Right renal cortex interstitium (tissue), 3 donors: ENCODE data around the gene ENO4. TPM values are rescaled to one million over a fixed set of nuclear protein-coding genes. Genes with fewer than 3 reads are reported as not detected.

Experiments
- DNase-seq, 3 donors: peaks; one replicate each; pipeline ENCODE4 v3.0.0-alpha.2; 2013; ENCODE audit warnings: low read depth in 3 of 3, low spot score in 2 of 3
- polyA plus RNA-seq, 3 donors: library from polyadenylated mRNA; unstranded; fragments of 120-200 nt; gene quantifications; one replicate each; pipeline ENCODE4 v1.2.1, GENCODE V29; 2013; ENCODE audit not compliant: insufficient read length in 3 of 3

ENO4 gene
- polyA plus RNA-seq, 3 donors: 2.8 to 3.7 (median 3.2) TPM

- no peak for DNase-seq
These were observed 16.8 kb downstream of the ENO4 start for GRCh38 chr10:116866066-116866465.

- DNase-seq: no peak
These were observed 17.8 kb downstream of the ENO4 start for GRCh38 chr10:116866987-116867595.

- no peak for DNase-seq
These were observed 18.9 kb downstream of the ENO4 start for GRCh38 chr10:116868198-116868676.

GRCh38 chr10:116868722-116869121, 19.4 kb downstream of the ENO4 start:
- DNase-seq: no peak

GRCh38 chr10:116870949-116871348, 21.6 kb downstream of the ENO4 start:
- DNase-seq: no peak

- DNase-seq: no peak
These were observed 23.8 kb downstream of the ENO4 start for GRCh38 chr10:116873134-116873533.

GRCh38 chr10:116875897-116876296, 26.6 kb downstream of the ENO4 start:
- DNase-seq: no peak

GRCh38 chr10:116877391-116877790, 28.1 kb downstream of the ENO4 start:
- DNase-seq: no peak

GRCh38 chr10:116878123-116878522, 28.8 kb downstream of the ENO4 start:
- no peak for DNase-seq

GRCh38 chr10:116879817-116880216, 30.5 kb downstream of the ENO4 start:
- DNase-seq: no peak

- no peak for DNase-seq
These were observed 31.6 kb downstream of the ENO4 start for GRCh38 chr10:116880716-116881482.

- no peak for DNase-seq
These were observed 33.3 kb downstream of the ENO4 start for GRCh38 chr10:116882639-116883038.

- DNase-seq: no peak
These were observed 37.5 kb downstream of the ENO4 start for GRCh38 chr10:116886772-116887171.

GRCh38 chr10:116888380-116889055, 39.2 kb downstream of the ENO4 start:
- DNase-seq: no peak

GRCh38 chr10:116889066-116889465, 39.8 kb downstream of the ENO4 start:
- no peak for DNase-seq

GRCh38 chr10:116891208-116891607, 41.9 kb downstream of the ENO4 start:
- DNase-seq: peak in 2 of 3 donors; percentile 40 to 61

- peak in 1 of 3 donors; percentile 32 for DNase-seq
These were observed 43.8 kb downstream of the ENO4 start for GRCh38 chr10:116892907-116893685.

GRCh38 chr10:116893686-116894037, 44.4 kb downstream of the ENO4 start:
- DNase-seq: no peak

- DNase-seq: peak in 1 of 3 donors; percentile 35
These were observed 50.3 kb downstream of the ENO4 start for GRCh38 chr10:116899626-116900025.

- no peak for DNase-seq
These were observed 56.5 kb downstream of the ENO4 start for GRCh38 chr10:116905845-116906210.
